Nephron (organoid): ENCODE results near the gene IGFBP7.
"Not testable (repeated sequence)": the region's sequence is repeated elsewhere in the genome, so short reads cannot be mapped to it uniquely, and the experiment has no call there.

Source experiments
- H3K27ac Mint-ChIP-seq, 3 experiments: 2 replicates each; pipeline ENCODE4 v1.8.0; 2020; ENCODE audit warnings: mixed read lengths in 3 of 3, mild to moderate bottlenecking in 2 of 3, moderate library complexity in 1 of 3
- H3K27me3 Mint-ChIP-seq: 2 replicates; pipeline ENCODE4 v1.8.0; 2021; ENCODE audit warnings: low read depth, mild to moderate bottlenecking, moderate library complexity, mixed read lengths
- H3K36me3 Mint-ChIP-seq: 2 replicates; pipeline ENCODE4 v1.8.0; 2020; ENCODE audit warnings: low read depth, mixed read lengths
- H3K4me1 Mint-ChIP-seq: 2 replicates; pipeline ENCODE4 v1.8.0; 2020; ENCODE audit warnings: mixed read lengths
- H3K4me3 Mint-ChIP-seq, 3 experiments: 2 replicates each; pipeline ENCODE4 v1.8.0; 2020; ENCODE audit warnings: mild to moderate bottlenecking in 3 of 3, mixed read lengths in 3 of 3, moderate library complexity in 2 of 3
- H3K9me3 Mint-ChIP-seq: 2 replicates; pipeline ENCODE4 v1.8.0; 2020; ENCODE audit warnings: mixed read lengths
- CTCF ChIP-seq, 3 experiments: fragments of 200-600 bp; sonication (generic); IDR thresholded peaks; one replicate each; pipeline ENCODE4 v1.5.0; 2021; ENCODE audit warnings: antibody characterized with exemption in 3 of 3; ENCODE audit not compliant: unreplicated experiment in 3 of 3

Gene IGFBP7

DNA sequence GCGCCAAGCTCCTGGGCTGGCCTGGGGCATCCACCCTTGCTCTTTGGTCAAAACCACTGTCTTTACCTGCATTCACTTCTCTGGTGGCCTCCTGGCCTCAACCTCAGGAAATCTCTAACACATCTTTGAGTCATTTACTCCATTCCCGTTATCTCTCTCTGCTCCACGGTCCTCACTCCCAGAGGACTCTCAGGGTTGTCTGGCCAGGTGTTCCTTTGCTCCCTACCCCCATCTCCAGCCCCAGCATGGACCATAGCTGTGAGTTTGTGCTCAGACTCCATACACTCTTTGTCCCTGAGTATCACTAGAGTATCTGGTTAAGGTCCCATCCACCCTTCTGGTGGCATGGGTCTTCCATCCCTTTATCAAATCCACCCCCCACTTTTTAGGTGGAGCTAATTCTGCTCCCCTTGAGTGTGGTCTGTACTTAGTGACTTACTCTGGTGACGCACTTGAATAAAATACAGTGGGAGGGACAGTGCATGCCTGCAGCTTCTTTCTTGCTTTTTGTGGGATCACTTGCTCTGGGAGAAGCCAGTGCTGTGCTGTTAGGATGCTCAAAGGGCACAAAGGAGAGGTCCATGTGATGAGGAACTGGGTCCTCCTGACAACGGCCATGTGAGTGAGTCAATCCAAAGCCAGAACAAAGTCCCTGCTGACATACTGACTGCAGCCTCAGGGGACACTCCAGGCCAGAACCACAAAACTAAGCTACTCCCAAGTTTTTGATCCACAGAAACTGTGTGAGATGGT, 44.3 kb downstream of the IGFBP7 start:
- TF ChIP-seq CTCF (IDR thresholded peaks at IDR 0.05; ENCODE audit: unreplicated experiment in 3 of 3) = no peak
- Mint-ChIP-seq H3K27me3 (no peaks in the 10 kb centered on the region), H3K36me3 (peaks cover 16% of the 10 kb centered on the region), H3K27ac (peak overlapping the region in 2 of 3 experiments; percentile 90 to 93), H3K9me3 (no peaks in the 10 kb centered on the region), H3K4me1 (peaks cover 40% of the 10 kb centered on the region), H3K4me3 (no peak overlapping the region)

- H3K9me3 Mint-ChIP-seq = no peaks in the 10 kb centered on the region
- peaks cover 40% of the 10 kb centered on the region for H3K4me1 Mint-ChIP-seq
- peaks cover 16% of the 10 kb centered on the region for H3K36me3 Mint-ChIP-seq
- peak overlapping the region in 1 of 3 experiments; percentile 40 for H3K4me3 Mint-ChIP-seq
- H3K27me3 Mint-ChIP-seq = no peaks in the 10 kb centered on the region
- TF ChIP-seq CTCF (IDR thresholded peaks at IDR 0.05; ENCODE audit: unreplicated experiment in 3 of 3) = no peak
- H3K27ac Mint-ChIP-seq = peak overlapping the region; percentile 66 to 93 (median 90)
These were observed 45.1 kb downstream of the IGFBP7 start for GRCh38 chr4:57064811-57065711.

DNA sequence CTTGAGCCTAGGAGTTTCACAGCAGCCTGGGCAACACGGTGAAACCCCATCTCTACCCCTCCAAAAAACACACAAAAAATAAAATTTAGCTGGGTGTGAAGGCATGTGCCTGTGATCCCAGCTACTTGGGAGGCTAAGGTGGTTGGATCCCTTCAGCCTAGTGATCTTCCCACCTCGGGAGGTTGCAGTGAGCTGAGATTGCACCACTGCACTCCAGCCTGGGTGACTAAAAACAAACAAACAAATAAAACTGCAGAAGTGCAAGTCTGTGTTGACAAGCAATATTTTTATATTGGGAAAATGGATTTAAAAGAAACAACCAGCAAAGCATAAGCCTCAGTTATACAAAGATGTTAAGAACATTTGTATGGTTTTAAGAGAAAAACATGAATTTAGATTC, 46.1 kb downstream of the IGFBP7 start:
- no peak for TF ChIP-seq CTCF (IDR thresholded peaks at IDR 0.05; ENCODE audit: unreplicated experiment in 3 of 3)
- Mint-ChIP-seq H3K4me3 (no peak overlapping the region), H3K4me1 (peaks cover 45% of the 10 kb centered on the region), H3K36me3 (peaks cover 22% of the 10 kb centered on the region), H3K27ac (peak overlapping the region; percentile 66 to 93 (median 90)), H3K9me3 (no peaks in the 10 kb centered on the region), H3K27me3 (no peaks in the 10 kb centered on the region)

DNA sequence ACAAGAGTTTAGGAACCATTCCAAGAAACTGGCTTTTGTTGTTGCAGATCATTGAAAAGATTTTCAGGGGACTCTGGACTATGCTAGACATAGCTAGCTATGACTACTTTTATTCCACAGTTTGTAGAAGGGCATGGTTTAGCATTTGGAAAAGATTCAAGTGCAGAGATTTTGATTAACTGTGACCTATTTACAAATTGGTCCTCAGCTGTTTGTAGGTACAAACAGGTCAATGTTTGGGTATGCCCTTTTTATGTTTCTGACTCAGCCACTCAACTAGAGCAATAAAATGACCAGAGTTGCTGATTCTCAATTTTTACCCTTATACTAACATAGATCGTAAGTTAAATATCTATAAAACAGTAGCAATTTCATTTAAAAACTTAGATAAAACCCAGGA, 46.7 kb downstream of the IGFBP7 start:
- peak overlapping the region; percentile 72 to 87 (median 79) for H3K27ac Mint-ChIP-seq
- H3K27me3 Mint-ChIP-seq = no peaks in the 10 kb centered on the region
- H3K36me3 Mint-ChIP-seq = peaks cover 23% of the 10 kb centered on the region
- H3K9me3 Mint-ChIP-seq = no peaks in the 10 kb centered on the region
- no peak for TF ChIP-seq CTCF (IDR thresholded peaks at IDR 0.05; ENCODE audit: unreplicated experiment in 3 of 3)
- H3K4me3 Mint-ChIP-seq = no peak overlapping the region
- H3K4me1 Mint-ChIP-seq = peaks cover 45% of the 10 kb centered on the region

GRCh38 chr4:57061395-57061794, 48.8 kb downstream of the IGFBP7 start:
- H3K27ac Mint-ChIP-seq = peak overlapping the region; percentile 75 to 92 (median 79)
- H3K9me3 Mint-ChIP-seq = no peaks in the 10 kb centered on the region
- peaks cover 20% of the 10 kb centered on the region for H3K36me3 Mint-ChIP-seq
- H3K27me3 Mint-ChIP-seq = no peaks in the 10 kb centered on the region
- TF ChIP-seq CTCF (IDR thresholded peaks at IDR 0.05; ENCODE audit: unreplicated experiment in 3 of 3) = no peak
- H3K4me3 Mint-ChIP-seq = no peak overlapping the region
- peaks cover 46% of the 10 kb centered on the region for H3K4me1 Mint-ChIP-seq

- H3K4me1 Mint-ChIP-seq = peaks cover 46% of the 10 kb centered on the region
- H3K36me3 Mint-ChIP-seq = peaks cover 24% of the 10 kb centered on the region
- not testable (repeated sequence) for H3K9me3 Mint-ChIP-seq, H3K27me3 Mint-ChIP-seq, H3K4me3 Mint-ChIP-seq
- H3K27ac Mint-ChIP-seq = peak overlapping the region in 2 of 3 experiments; percentile 76 to 96
These were observed 49.5 kb downstream of the IGFBP7 start for GRCh38 chr4:57060717-57061067.
